Astrocyte (in vitro differentiated cells and primary cell): Measurements from ENCODE around the gene SNAPC4.

Experiments used
- CTCF ChIP-seq: IDR thresholded peaks from 2 replicates; pipeline ENCODE4 v1.5.1; 2011; ENCODE audit warnings: low read depth, mild to moderate bottlenecking, inconsistent platforms, low read length, moderate library complexity; ENCODE audit not compliant: insufficient read depth
- EZH2 ChIP-seq: IDR thresholded peaks from 2 replicates; pipeline ENCODE4 v1.6.1; 2012; ENCODE audit warnings: mild to moderate bottlenecking, low read length, inconsistent platforms; ENCODE audit not compliant: insufficient read depth

- TF ChIP-seq CTCF (no peak), EZH2 (no peak)
These were observed 14.0 kb downstream of the SNAPC4 start for GRCh38 chr9:136386018-136386417.
